NCI-H1092 (cell line): Measurements from ENCODE around the gene MPG.
"Not testable (repeated sequence)": the region's sequence is repeated elsewhere in the genome, so short reads cannot be mapped to it uniquely, and the experiment has no call there.

Experiments
- DNase-seq: peaks from one replicate; lab custom pipeline; 2025; lab: John Stamatoyannopoulos, UW

Gene MPG

DNA sequence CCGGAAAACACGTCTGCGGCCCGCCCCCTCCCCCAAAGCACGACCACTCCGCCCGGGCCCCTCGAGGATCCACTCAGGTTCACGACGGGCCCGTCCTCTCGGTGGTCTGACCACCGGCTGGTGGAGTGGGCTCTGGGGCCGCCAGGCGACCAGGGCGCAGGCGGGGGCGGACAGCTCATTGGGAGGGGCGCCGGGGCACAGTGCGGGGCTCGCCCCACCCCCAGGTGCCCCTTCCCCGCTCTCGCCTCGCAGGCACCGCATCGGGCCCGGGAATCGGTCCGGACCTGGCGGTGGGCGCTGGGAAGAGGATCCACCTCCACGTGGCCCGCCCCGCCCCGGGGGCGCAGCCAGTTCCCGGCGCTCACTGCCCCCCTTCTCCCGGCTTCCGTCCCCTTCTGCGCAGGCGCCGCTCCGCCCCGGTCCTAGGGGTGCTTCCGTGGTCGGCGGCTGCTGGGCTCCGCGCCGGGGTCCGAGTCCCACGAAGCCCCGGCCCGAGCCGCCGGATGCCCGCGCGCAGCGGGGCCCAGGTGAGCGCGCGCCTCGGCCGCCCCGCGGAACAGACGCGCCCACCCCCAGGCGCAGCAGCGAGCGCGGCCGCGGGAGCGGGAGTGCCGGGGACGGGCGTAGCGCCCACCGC, at the start of gene MPG:
TSS of gene MPG (plus strand) at position 419 of the 637 bp plus-strand sequence. CDS start at position 504, 85 bp downstream.
- DNase-seq = peak; percentile 75

DNA sequence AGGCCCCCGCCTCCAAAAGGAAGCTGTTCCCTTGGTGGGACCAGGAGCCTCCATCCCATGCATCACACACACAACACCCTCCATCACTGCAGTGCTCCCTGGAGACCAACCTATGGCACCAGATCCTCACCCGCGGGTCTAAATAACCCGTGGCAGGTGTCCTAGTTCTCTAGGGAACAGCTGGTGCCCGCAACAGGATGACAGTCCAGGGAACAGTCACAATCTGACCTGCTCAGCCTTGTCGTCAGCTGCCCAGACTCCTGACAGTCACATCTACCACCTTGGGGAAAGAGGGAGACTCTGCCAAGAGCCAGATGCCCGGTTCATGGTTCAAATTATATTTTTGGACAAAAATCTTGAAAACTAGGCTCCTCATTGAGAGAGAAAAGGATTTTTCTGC, 47.4 kb upstream of the MPG start:
- not testable (repeated sequence) for DNase-seq

GRCh38 chr16:33154-33876, 44.7 kb upstream of the MPG start:
- not testable (repeated sequence) for DNase-seq

- DNase-seq = no peak
Observed at GRCh38 chr16:33877-34647, 44.0 kb upstream of the MPG start.

DNA sequence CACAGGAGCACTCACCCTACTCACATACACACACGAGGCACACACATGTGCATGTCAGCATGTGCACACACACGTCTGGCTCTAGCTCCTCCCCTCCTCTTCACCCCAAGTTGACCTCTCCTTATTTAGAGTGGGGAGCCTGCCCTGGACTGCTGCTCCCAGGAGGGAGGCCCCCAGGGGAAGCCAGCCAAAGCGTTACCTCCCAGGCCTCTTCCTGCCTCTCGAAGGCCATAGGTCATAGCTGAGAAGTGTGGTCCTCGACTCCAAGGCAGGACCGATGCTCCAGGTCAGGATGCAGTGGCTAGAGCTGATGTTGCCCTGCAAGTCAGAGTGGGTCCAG, 43.4 kb upstream of the MPG start:
- no peak for DNase-seq

DNA sequence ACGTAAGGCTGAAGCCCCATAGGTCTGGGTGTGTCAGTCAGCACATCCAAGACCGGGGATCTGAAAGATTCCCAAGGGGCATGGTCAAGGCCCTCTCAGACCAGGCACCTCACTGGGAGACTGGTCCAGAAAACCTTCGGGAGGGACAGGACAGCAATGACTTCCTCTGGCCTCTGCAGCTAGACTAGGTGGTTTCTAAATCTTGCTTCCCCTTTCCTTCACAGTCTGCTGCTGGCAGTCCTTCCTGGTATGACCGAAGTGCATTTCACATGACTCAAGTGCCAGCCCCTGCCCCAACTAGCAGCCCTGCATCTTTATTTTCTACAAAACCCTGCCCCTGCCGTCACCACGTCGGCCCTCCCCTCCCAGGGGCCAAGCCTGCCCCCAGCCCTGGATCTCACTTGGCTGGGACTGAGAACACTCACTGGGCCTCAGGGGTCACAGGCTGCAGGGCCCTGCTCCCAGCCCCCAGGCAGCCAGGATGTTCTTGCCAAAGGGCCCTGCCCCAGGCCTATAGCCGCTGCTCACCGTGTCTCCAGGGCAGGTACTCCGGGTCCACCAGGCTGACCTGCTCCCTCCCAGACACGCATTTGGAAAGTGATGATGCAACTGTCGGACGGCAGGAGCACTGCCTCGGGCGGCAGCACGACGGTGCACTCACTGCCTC, 42.9 kb upstream of the MPG start:
- no peak for DNase-seq

- DNase-seq = no peak
Observed at GRCh38 chr16:35678-36305, 42.2 kb upstream of the MPG start.

DNA sequence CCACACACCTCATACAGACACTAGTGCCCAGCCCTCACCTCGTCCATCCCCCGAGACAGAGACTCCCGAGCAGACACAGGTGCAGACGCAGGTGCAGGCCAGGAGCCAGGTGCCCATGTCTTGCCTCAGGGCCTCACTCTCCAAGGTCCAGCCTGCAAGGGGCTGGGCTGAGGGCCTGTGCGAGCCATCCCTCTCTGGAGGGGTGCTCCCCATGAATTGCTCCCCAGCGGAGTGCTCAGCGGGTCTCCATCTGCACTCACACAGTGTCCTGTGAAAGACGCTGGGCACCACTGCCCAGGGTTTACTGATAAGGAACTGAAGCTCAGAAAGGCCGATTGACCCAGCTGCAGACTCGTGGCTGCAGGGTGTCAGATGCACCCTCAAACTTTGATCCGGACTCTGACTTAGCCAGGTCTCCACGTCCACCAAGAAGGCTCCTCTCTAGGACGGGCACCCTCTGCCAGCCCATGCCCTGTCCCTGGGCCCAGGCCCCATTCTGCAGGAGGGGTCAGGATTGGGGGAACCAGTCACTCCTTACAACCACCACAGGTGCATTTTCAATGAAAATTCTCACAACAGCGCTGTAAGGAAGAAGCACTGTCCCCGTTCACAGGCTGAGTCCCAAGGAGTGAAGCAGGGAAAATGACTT, 41.6 kb upstream of the MPG start:
- no peak for DNase-seq

GRCh38 chr16:37511-37910, 40.5 kb upstream of the MPG start:
- no peak for DNase-seq

GRCh38 chr16:38206-38605, 39.8 kb upstream of the MPG start:
- not testable (repeated sequence) for DNase-seq

DNA sequence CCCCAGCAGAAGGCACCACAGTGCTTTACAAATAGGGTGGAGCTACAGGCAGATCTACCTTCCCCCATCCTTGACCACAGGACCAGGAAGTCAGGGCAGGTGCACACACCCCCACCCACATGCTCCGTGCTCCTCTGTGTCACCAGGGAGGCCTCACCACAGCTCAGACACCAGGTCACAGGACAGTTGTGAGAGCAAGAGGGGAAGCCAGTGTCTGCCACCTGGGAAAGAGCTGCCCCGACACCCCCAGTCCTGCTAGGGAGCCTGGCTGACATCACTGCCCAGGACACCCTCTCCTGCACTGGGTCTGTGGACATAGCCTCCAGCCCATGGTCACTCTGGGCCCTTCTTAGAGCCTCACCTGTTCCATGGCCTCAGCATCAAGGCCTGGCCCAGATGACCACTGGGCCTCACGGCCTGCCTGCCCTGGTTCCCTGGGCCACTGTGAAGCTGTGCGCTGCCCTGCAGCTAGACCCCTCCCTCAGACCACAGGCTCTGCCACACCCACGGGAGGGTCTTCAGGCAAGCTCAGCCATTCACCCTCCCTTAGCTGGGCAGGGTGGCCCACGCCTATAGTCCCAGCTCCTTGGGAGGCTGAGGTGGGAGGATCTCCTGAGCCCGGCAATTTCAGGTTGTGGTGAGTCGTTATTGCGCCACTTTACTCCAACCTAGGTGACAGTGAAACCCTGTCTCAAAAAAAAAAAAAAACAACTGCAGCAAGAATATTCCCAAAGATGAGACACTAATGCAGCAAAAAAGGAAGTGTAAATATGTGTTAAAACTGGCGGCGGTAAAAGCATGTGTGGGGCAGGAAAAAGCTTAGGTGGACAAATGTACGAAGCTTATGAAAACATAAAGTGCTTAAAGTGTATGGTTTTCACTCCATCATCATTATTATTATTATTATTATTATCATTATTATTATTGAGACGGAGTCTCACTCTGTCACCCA, 38.8 kb upstream of the MPG start:
- DNase-seq = no peak

DNA sequence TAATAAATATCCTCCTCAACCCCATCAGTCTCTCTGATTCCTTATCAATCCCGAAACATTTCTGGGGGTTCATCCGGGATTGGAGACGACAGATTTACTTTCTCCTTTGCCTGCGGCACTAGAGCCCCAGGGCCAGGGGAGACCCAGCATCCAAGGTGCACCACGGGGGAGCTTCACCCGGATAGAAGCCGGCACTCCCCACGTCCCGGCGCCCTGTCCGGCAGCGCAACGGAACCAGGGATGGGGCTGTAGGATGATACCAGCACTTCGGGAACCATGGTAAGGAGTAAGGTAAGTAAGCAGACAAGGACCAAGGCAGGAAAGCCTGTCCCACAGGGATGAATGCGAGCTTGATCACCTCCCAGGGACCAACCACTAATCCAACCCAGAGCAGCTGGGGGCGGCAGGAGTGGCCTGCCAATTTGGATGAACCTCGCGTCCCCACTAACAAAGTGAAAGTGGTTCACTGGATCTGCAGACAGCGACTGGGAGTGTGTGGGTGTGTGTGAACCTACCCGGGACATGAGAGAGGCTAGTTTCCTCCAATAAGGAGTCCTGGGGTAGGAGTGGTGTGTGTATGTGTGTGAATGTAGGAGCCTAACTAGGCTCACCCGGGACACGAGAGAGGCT, 36.5 kb upstream of the MPG start:
- DNase-seq = no peak

DNA sequence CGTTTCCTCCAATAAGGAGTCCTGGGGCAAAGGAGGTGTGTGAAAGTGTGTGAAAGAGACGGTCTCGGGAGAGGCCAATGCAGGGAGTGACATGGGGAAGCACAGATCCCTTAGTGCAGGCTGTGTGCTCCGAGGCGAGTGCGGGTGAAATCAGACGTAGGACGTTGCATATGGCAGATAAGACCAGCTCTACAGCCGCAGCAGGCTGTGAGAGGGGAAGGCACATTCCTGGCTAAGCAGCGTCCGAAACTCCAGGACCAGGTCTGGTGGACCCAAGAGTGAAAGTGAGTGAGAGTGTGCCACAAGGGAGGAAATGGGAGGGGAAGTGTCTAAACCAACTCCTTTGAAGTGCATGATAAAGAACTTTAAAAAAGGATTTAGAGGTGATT, 36.0 kb upstream of the MPG start:
- DNase-seq = no peak

DNA sequence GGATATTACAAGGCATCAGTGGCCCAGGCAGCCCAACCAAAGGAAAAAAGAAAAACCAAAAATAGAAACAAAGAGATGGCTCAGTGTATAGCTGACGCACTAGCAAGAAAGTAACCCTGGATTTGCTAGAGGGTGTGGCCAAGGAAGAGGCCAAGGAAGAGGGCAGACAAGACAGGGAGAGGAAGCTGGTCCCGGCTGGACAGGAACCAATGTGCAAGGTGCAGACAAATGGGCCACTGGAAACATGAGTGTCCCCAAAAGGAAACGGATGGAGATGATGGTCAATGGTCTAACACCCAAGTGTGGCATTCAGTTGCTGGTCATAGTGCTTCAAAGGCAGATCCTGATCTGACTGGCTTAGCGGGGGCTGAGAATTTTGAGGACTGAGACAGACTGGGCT, 35.3 kb upstream of the MPG start:
- DNase-seq = no peak

DNA sequence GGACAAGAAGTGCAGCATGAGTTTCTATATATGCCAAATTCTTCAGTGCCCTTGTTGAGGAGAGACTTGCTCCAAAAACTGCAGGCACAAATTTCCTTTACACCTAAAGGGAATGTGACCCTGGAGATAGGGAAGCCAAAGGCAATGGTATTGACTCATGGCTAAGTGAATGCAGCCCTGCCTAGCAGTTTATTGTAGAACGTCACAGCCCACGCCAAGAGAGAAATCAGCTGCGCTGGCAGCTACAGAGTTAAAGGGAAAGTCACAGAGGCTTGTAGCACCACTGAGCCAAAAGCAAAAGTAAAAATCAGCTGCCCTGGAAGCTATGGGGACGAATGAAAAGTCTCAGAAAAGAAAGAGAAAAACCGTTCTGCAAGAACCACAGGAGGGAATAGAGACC, 34.7 kb upstream of the MPG start:
- no peak for DNase-seq

DNA sequence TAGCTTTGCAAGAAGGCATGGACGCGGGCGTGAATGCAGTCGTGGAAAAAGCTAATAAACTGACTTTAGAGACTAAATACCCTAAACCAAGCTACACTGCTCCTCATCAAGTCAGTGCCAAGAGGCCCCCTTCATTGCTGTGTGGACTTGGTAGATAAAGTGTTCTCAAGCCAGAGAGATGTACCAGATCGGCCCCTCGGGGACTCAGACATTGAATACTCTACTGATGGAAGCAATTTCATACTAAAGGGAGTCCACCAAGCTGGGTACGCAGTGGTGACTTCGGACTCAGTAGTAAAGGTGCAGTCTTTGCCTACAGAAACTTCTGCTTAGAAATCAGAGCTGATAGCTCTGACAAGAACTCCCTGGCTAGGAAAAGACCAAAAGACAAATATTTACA, 33.4 kb upstream of the MPG start:
- no peak for DNase-seq

DNA sequence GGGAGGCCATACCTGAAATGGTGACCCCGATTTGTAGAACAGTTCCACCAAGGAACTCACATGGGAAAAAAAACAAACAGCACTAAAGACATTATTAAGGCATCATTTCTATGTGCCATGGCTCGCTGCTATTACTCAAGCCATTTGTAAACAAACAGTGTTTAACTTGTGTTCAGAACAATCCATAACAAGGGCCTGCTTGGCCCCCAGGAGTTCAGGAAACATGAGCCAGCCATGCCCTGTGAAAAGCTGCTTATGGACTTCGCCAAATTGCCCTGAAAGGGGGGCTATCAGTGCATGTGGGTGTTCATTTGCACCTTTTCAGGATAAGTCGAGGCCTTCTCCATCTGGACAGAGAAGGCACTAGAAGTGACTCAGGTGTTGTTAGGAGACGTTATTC, 32.6 kb upstream of the MPG start:
- no peak for DNase-seq

GRCh38 chr16:46510-46909, 31.5 kb upstream of the MPG start:
- not testable (repeated sequence) for DNase-seq

DNA sequence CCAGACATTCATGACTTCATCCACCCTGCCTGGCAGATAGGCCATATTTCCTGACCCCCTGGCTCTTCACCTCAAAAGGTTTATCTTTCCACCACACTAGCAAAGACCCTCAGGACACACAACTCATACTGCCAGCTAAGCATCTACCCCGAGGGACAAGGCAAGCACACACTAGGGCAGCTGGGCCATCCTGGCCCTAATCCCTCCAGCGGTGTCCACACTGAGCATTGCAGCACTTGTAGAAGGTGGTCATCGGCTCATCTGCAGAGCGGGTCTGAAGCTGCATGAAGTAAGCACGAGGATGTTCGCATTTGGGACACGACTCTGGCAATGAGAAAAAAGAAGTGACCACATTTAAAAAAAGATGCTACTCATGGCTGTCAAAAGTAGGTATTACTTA, 30.8 kb upstream of the MPG start:
- DNase-seq = no peak
